ENCODE data around the gene ATP8A1. TPM values are rescaled to one million over a fixed set of nuclear protein-coding genes. Genes with fewer than 3 reads are reported as not detected.
A peak's percentile ranks its signal among the peaks of the same experiment; 100 is the strongest.

The ATP8A1 gene
- total RNA-seq, 6 donors from 2014 or later = 39.5 to 264 (median 144) TPM

DNA sequence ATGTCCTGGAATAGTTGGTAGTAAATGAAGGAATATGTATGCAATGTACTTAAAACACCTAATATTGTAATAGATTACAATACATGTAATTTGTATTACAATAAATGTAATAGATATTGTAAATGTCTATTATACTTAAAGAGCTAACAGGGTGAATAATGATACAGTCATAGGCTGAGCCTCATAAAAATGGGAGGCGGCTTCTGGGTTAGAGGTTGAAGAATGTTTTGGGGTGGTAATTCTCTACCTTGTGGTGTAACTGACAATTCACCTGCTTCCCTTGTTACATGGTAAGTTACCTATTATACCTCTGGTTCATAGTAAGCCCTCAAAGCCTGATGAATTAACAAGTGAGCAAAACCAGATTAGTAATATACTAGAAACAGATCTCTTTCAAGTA is 26.0 kb downstream of the ATP8A1 start:
- no peaks in the 10 kb centered on the region for H3K36me3 ChIP-seq
- ATAC-seq (ENCODE audit: low FRiP score in 2 of 2) (no peak), DNase-seq (no peak)
- H3K4me3 ChIP-seq = no peak overlapping the region
- no peaks in the 10 kb centered on the region for H3K27me3 ChIP-seq
- 93 to 100% methylated on average over 1 of the region's 1 CpG for WGBS, 2 donors
- H3K9me3 ChIP-seq = no peaks in the 10 kb centered on the region
- H3K4me1 ChIP-seq = peaks cover 6 to 22% (median 20%) of the 10 kb centered on the region in 4 donors
- TF ChIP-seq POLR2AphosphoS5 (IDR thresholded peaks at IDR 0.05) (no peak), POLR2A (IDR thresholded peaks at IDR 0.05) (no peak), EP300 (IDR thresholded peaks at IDR 0.05) (no peak)
- TF ChIP-seq, protein P1, sequence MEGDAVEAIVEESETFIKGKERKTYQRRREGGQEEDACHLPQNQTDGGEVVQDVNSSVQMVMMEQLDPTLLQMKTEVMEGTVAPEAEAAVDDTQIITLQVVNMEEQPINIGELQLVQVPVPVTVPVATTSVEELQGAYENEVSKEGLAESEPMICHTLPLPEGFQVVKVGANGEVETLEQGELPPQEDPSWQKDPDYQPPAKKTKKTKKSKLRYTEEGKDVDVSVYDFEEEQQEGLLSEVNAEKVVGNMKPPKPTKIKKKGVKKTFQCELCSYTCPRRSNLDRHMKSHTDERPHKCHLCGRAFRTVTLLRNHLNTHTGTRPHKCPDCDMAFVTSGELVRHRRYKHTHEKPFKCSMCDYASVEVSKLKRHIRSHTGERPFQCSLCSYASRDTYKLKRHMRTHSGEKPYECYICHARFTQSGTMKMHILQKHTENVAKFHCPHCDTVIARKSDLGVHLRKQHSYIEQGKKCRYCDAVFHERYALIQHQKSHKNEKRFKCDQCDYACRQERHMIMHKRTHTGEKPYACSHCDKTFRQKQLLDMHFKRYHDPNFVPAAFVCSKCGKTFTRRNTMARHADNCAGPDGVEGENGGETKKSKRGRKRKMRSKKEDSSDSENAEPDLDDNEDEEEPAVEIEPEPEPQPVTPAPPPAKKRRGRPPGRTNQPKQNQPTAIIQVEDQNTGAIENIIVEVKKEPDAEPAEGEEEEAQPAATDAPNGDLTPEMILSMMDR (IDR thresholded peaks at IDR 0.05) = no peak
- no peak overlapping the region for H3K27ac ChIP-seq

DNA sequence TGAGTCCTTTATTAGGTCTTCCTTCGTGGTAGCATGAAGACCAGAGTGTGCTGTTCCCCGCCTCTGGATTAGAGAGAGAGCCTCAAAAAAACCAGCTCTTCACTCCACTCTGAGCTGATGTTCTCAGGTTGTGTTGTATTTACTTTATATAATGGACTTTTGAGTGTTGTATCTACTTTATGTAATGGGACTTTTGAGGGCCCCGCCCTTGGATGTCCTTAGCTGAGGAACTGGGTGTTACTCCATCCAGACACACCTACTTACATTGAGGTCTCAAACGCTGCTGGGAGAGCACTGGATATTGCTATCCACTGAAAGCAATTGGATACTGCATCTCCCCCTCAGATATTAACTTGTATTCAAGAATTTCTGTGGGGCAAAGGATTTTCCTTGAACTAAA is 28.2 kb downstream of the ATP8A1 start:
- TF ChIP-seq POLR2A (IDR thresholded peaks at IDR 0.05) (no peak), POLR2AphosphoS5 (IDR thresholded peaks at IDR 0.05) (no peak), EP300 (IDR thresholded peaks at IDR 0.05) (no peak)
- TF ChIP-seq, protein P1 (IDR thresholded peaks at IDR 0.05) = no peak
- Histone ChIP-seq H3K4me1 (peaks cover 6 to 20% (median 19%) of the 10 kb centered on the region in 4 donors), H3K27ac (no peak overlapping the region), H3K27me3 (no peaks in the 10 kb centered on the region), H3K36me3 (peaks cover 0 to 3% (median 0%) of the 10 kb centered on the region in 4 donors), H3K4me3 (no peak overlapping the region), H3K9me3 (no peaks in the 10 kb centered on the region)
- DNase-seq = peak in 1 of 2 donors; percentile 61
- 67 to 80% methylated on average over 4 of the region's 4 CpGs for WGBS, 2 donors
- peak; percentile 37 to 49 for ATAC-seq (ENCODE audit: low FRiP score in 2 of 2)

DNA sequence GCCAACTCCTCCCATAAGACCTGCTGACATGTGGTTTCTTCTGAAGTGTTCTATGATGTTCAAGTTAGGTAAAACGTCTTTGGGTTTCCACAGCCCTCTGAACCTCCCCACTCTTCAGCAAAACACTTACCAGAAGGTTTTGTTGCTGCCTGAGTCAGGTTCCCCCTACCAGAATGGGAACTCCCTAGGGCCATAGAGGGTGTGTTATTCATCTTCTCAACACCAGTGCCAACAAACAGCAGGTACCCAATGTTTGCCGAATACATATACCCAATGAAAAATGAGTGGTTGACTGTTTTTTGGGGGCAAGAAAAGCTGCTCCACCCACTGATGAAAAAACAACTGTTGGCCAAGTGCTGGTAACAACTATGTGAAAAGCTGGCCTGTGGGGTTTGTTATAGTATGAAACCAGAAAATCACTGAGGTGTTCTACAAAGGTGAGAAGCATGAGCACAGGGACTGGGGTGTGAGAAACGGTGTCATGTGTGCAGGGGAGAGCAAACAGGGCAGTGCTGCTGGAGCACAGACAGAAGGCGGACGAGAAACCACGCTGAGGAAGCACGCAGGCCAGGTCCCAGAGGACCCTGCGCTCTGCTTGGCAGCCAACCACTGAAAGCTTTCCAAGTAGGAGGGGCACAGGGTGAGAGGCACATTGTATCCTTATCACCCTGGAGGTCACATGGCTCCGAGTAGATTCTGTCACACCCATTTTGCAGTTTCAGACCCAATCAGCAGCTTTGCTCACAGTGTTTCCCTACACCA is 28.8 kb downstream of the ATP8A1 start:
- peak; percentile 56 to 82 for ATAC-seq (ENCODE audit: low FRiP score in 2 of 2)
- no peak overlapping the region for H3K27ac ChIP-seq
- H3K9me3 ChIP-seq = no peaks in the 10 kb centered on the region
- 50 to 56% methylated on average over 9 of the region's 9 CpGs for WGBS, 2 donors
- no peaks in the 10 kb centered on the region for H3K27me3 ChIP-seq
- no peak overlapping the region for H3K4me3 ChIP-seq
- no peak for DNase-seq
- peaks cover 0 to 3% (median 0%) of the 10 kb centered on the region in 4 donors for H3K36me3 ChIP-seq
- TF ChIP-seq POLR2A (IDR thresholded peaks at IDR 0.05) (no peak), EP300 (IDR thresholded peaks at IDR 0.05) (no peak), POLR2AphosphoS5 (IDR thresholded peaks at IDR 0.05) (no peak)
- TF ChIP-seq, protein P1 (IDR thresholded peaks at IDR 0.05) = no peak
- peaks cover 6 to 20% (median 16%) of the 10 kb centered on the region in 4 donors for H3K4me1 ChIP-seq

DNA sequence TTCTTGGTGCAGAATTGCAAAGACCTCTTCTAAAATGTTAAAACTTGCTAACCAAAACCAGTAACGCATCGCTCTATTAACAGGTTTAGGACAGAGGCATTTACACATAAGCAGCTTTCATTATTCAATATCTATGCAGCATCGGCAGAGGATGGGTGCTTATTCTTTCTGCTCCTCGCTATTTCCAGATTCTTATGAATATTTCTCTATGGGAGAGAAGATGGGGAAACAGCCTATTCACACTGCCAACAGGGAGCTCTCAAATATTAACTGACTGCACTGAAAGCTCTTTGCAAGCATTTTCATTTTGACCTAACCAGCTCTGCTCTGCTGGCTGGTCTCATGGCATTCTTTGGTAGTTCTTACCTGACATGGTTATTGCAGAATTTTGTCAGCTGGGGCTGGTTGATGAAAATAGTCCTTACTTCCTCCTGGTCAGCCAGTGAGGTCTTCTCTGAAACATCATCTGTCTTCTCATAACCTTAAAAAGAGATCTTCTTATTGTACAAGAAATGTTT is 30.2 kb downstream of the ATP8A1 start:
- Histone ChIP-seq H3K36me3 (peaks cover 0 to 3% (median 0%) of the 10 kb centered on the region in 4 donors), H3K27ac (no peak overlapping the region), H3K9me3 (no peaks in the 10 kb centered on the region), H3K4me1 (peaks cover 6 to 20% (median 15%) of the 10 kb centered on the region in 4 donors), H3K27me3 (no peaks in the 10 kb centered on the region), H3K4me3 (no peak overlapping the region)
- ATAC-seq (ENCODE audit: low FRiP score in 2 of 2) = no peak
- no peak for DNase-seq
- 92% methylated on average over 4 of the region's 4 CpGs for WGBS, 2 donors
- TF ChIP-seq POLR2A (IDR thresholded peaks at IDR 0.05) = no peak

DNA sequence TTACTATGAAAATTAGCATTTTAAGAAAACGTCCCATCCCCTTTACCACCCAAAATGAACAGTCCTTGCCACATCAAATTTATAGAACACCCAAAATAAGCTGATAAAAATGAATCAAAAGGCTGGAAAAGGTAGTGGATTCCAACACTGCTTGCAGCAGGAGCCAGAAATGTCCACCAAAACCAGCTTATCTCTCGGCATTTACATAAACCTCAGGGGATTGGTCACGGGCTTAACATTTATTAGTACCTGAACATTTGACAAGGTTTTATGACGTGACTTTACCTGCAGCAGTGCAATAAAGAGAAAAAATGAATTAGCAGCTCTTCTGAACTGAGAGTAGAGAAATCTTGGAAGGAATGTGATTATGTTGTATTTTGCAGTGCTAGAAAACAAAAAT is 31.6 kb downstream of the ATP8A1 start:
- no peak for TF ChIP-seq POLR2AphosphoS5 (IDR thresholded peaks at IDR 0.05)
- TF ChIP-seq, protein P1 (IDR thresholded peaks at IDR 0.05) = no peak
- TF ChIP-seq POLR2A (IDR thresholded peaks at IDR 0.05) = no peak
- no peak for TF ChIP-seq EP300 (IDR thresholded peaks at IDR 0.05)
- no peak overlapping the region for H3K4me3 ChIP-seq
- no peak overlapping the region for H3K27ac ChIP-seq
- H3K27me3 ChIP-seq = no peaks in the 10 kb centered on the region
- 88 to 92% methylated on average over 4 of the region's 4 CpGs for WGBS, 2 donors
- ATAC-seq (ENCODE audit: low FRiP score in 2 of 2) (no peak), DNase-seq (no peak)
- H3K4me1 ChIP-seq = peaks cover 6 to 20% (median 15%) of the 10 kb centered on the region in 4 donors
- H3K9me3 ChIP-seq = no peaks in the 10 kb centered on the region
- peaks cover 0 to 3% (median 0%) of the 10 kb centered on the region in 4 donors for H3K36me3 ChIP-seq

Data from upper lobe of left lung (tissue), 6 donors.